Endothelial cell of coronary artery (primary cell): Measurements from ENCODE around the gene SLC12A4. TPM values are rescaled to one million over a fixed set of nuclear protein-coding genes. Genes with fewer than 3 reads are reported as not detected.

ENCODE experiments used
- total RNA-seq: library from RNA; depleted of rRNA; stranded (reverse); fragments of >200 nt; gene quantifications from 2 replicates; pipeline ENCODE4 v1.2.3, GENCODE V29; 2014

SLC12A4 gene
- 52.5 and 95.7 TPM in 2 replicates for total RNA-seq

GRCh38 chr16:67968400-67969253, at the start of gene SLC12A4:
Gene SLC12A4 (minus strand): TSS chr16:67968637. CDS start chr16:67968553, 84 bp downstream.

DNA sequence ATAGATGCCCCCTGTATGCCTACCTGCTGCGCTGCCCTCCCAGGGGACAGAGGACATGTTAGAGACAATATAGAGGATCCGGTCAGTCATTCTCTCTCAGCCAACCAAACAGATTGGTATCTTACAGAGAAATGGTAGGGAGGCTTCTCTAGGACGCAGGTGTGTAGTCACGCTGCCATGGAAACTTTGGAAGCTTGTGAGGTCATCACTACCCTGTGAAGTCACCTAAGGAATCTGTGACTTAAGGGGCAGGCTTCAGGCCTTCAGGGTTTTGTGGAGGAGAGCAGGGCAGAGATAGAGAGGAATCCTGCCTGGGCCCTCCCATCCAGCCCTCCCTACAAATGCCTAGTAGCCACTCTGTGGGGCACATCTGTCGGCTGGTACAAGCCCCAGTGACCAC, 47.2 kb upstream of the SLC12A4 start, which contains the start of gene DPEP2NB:
Gene DPEP2NB, minus strand, starts transcription at position 231 of the 400 bp plus-strand sequence. Its CDS starts 141 bp downstream, at position 90.

DNA sequence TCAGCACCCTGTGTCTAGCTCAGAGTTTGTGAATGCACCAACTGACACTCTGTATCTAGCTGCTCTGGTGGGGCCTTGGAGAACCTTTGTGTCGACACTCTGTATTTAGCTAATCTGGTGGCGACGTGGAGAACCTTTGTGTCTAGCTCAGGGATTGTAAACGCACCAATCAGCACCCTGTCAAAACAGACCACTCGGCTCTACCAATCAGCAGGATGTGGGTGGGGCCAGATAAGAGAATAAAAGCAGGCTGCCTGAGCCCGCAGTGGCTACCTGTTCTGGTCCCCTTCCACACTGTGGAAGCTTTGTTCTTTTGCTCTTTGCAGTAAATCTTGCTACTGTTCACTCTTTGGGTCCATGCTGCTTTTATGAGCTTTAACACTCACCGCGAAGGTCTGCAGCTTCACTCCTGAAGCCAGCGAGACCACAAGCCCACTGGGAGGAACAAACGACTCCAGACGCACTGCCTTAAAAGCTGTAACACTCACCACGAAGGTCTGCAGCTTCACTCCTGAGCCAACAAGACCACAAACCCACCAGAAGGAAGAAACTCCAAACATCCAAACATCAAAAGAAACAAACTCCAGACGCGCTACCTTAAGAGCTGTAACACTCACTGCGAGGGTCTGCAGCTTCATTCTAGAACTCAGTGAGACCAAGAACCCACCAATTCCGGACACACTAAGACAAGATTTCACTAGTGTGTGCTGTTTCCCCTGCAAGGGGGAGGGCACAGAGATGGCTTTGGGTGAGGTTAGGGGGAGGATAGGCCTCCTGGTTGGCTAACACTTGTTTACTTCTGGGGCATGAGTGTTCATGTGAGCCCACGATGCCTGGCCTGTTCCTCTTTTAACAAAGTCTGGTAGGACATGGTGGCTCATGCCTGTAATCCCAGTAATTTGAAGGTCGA, 30.6 kb upstream of the SLC12A4 start, which contains the start of gene DPEP2:
Gene DPEP2, minus strand, starts transcription at position 706 of the 910 bp plus-strand sequence. CDS start 6,272 bp downstream, outside the sequence.

GRCh38 chr16:67979955-67980678, 11.7 kb upstream of the SLC12A4 start, which contains the start of gene DPEP3:
Gene DPEP3 (minus strand): TSS chr16:67980499. CDS start chr16:67980380, 119 bp downstream.

DNA sequence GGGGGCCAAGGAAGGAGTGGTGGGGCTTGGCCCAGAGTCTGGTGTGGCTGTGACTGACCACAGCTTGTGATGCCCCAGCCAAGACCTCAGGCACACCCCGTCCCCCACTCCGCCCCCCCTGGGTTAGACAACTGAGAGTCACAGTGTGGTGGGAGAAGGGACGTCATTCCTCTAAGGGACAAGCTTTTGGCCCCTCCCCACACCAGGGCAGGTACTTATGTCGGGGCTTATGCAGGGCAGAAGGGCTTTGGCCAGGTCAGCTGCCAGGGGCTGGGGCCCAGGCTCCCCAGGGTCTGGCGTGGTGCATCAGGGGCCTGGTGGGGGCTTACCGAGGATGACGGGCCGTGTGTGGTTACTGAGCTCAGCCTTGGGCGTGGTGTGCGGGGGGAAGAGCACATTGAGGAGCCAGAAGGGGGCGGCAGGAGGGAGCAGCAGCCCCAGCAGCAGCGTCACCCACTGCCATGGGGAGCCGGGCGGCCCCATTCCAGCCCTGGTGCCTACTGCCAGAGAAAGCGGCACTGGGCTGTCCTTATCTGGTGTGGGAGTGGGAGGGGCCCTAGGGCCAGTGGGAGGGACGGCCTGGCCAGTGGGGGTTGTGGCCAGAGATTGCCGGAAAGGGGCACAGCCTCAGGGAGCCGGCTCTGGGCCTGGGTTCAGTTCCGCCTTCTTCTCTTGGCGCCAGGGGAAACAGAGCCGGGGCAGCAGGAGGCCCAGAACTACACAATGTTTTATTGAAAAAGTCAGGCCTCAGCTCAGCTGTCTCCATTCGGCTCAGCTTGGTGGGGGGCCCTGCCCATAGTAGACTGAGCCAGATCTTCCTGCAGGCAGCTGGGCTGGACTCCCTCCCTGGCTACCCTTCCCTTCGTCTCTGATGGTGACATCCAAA, 24.6 kb downstream of the SLC12A4 start, which contains the start of gene LCAT:
Gene LCAT, minus strand, starts transcription at position 502 of the 886 bp plus-strand sequence. Its CDS starts 19 bp downstream, at position 483.

DNA sequence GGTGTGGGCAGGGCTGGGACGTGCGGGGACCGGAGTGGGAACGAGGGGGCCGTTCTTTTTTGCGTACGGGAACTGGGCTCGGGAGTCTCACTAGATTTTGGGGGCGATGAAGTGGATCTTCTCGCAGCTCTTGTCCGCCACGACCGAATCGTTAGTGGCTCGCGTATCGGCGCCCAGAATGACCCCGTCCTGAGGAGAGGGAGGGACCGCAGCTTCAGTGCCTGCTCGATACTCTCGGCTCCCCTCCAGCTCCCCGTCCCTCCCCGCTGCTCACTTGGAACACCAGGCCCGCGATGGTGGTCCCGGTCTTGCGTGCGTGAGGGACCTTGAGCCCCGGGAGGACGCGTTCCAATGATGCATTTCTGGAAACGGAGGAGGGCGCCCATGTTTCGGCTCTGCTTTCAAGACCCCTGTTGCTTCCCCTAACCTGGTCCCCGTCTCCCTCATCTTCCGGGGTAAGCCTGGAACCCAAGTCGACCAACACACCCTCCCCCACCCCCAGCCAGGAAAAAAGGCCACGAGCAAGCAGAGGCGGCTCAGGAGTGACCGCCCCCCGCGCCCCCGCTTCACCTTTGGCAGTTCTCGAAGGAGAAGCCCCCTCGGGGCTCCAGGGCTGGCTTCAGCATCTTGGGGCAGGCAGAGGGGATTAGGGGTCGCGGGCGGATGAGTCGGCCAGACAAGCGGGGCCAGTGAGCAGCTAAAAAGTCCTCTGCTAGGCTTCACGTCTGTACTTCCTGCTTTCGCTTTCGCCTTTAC, 32.1 kb downstream of the SLC12A4 start, which contains the start of gene PSMB10:
Gene PSMB10, minus strand, starts transcription at position 727 of the 756 bp plus-strand sequence. Its CDS starts 101 bp downstream, at position 626.

GRCh38 chr16:67931712-67932461, 36.5 kb downstream of the SLC12A4 start, which contains the start of gene CTRL:
Gene CTRL (minus strand): TSS chr16:67931862. CDS start chr16:67931852, 10 bp downstream.

Other genes with a start within 250 kb of the SLC12A4 start
- gene GFOD2, start 249.3 kb downstream of the SLC12A4 start, total RNA-seq, result 48.8 and 57.4 TPM in 2 replicates
- gene RANBP10, start 162.1 kb downstream of the SLC12A4 start, total RNA-seq, result 4.6 and 5.6 TPM in 2 replicates
- 0.85 and 0.90 TPM in 2 replicates for gene TSNAXIP1, start 161.7 kb downstream of the SLC12A4 start, total RNA-seq
- 31.8 and 37.5 TPM in 2 replicates for gene THAP11, start 126.3 kb downstream of the SLC12A4 start, total RNA-seq
- 133 and 186 TPM in 2 replicates for gene NUTF2, start 121.7 kb downstream of the SLC12A4 start, total RNA-seq
- gene CENPT, start 120.9 kb downstream of the SLC12A4 start, total RNA-seq, result 25.0 and 28.5 TPM in 2 replicates
- gene EDC4, start 95.6 kb downstream of the SLC12A4 start, total RNA-seq, result 73.2 and 73.6 TPM in 2 replicates
- not detected in 2 replicates for gene NRN1L, start 83.8 kb downstream of the SLC12A4 start, total RNA-seq
- 14.8 and 21.7 TPM in 2 replicates for gene PSKH1, start 75.4 kb downstream of the SLC12A4 start, total RNA-seq
- gene CTRL, start 36.8 kb downstream of the SLC12A4 start, total RNA-seq, result 0.45 and 0.56 TPM in 2 replicates
- gene PSMB10, start 31.8 kb downstream of the SLC12A4 start, total RNA-seq, result 59.5 and 69.1 TPM in 2 replicates
- 1.7 and 5.7 TPM in 2 replicates for gene LCAT, start 24.5 kb downstream of the SLC12A4 start, total RNA-seq
- not detected in 2 replicates for gene DPEP3, start 11.9 kb upstream of the SLC12A4 start, total RNA-seq
- gene DPEP2, start 30.8 kb upstream of the SLC12A4 start, total RNA-seq, result 0.36 TPM in 1 of 2 replicates, not detected in the other
- not detected in 2 replicates for gene DPEP2NB, start 47.3 kb upstream of the SLC12A4 start, total RNA-seq
- gene DDX28, start 54.6 kb upstream of the SLC12A4 start, total RNA-seq, result 10.0 and 12.0 TPM in 2 replicates
- gene DUS2, start 54.6 kb upstream of the SLC12A4 start, total RNA-seq, result 17.6 and 18.5 TPM in 2 replicates
- 8.2 and 11.3 TPM in 2 replicates for gene NFATC3, start 116.7 kb upstream of the SLC12A4 start, total RNA-seq